ENCODE measurements around the gene GNAQ. TPM values are rescaled to one million over a fixed set of nuclear protein-coding genes. Genes with fewer than 3 reads are reported as not detected.

Gene GNAQ
- total RNA-seq, 1 experiment from 2014 or later, result 48.6 TPM

GRCh38 chr9:77954666-77955015 is 77.0 kb downstream of the GNAQ start:
- Histone ChIP-seq H4K91ac (ENCODE audit: insufficient read length, low read depth, low read length) (no peak overlapping the region), H3K27me3 (ENCODE audit: insufficient read depth, low read length) (no peaks in the 10 kb centered on the region)

More at GRCh38 chr9:77954666-77955015, 77.0 kb downstream of the GNAQ start:
- H3K79me1 ChIP-seq (ENCODE audit: insufficient read depth, low read depth, low read length, poor library complexity, severe bottlenecking), result peaks cover 4% of the 10 kb centered on the region
- H2BK15ac ChIP-seq (ENCODE audit: low read depth, low read length), result no peak overlapping the region
- H3K56ac ChIP-seq (ENCODE audit: insufficient read length, low read depth, low read length), result no peak overlapping the region
- H2BK5ac ChIP-seq (ENCODE audit: insufficient read length, low read length), result no peak overlapping the region
- no peak overlapping the region for H3K23ac ChIP-seq (ENCODE audit: insufficient read length, low read depth, low read length)
- peak overlapping the region in 2 of 3 experiments; percentile 10 to 21; a peak in 2 of 7 replicates for H3K27ac Mint-ChIP-seq
- H3T11ph ChIP-seq (ENCODE audit: low read length), result no peak overlapping the region
- H3K18ac ChIP-seq (ENCODE audit: insufficient read length, low read depth, low read length), result no peak overlapping the region
- H4K20me1 ChIP-seq (ENCODE audit: control insufficient read depth, insufficient read depth, insufficient read length), result no peaks in the 10 kb centered on the region
- no peak overlapping the region for H2BK12ac ChIP-seq (ENCODE audit: insufficient read length, low read depth, low read length)
- TF ChIP-seq CTCF (conservative IDR thresholded peaks at IDR 0.05), result no peak
- H2BK20ac ChIP-seq (ENCODE audit: low read depth, low read length, poor library complexity, severe bottlenecking), result no peak overlapping the region
- H2AFZ ChIP-seq (ENCODE audit: low read length), result no peak overlapping the region
- H3K9ac ChIP-seq (ENCODE audit: extremely low read depth, insufficient read length, low read length), result no peak overlapping the region
- H3K4ac ChIP-seq (ENCODE audit: low read depth, low read length), result no peak overlapping the region
- H3K36me3 Mint-ChIP-seq (ENCODE audit: insufficient read depth in 1 of 3, low read depth in 3 of 3), result no peaks in the 10 kb centered on the region
- no peak for DNase-seq
- H3K4me3 Mint-ChIP-seq, result no peak overlapping the region
- no peak overlapping the region for H4K5ac ChIP-seq (ENCODE audit: insufficient read length, low read depth, low read length)
- H2AK5ac ChIP-seq (ENCODE audit: insufficient read length, low read length), result no peak overlapping the region
- no peaks in the 10 kb centered on the region for H3K27me3 Mint-ChIP-seq (ENCODE audit: low read depth)
- no CpG with 5 or more reads among the region's 5 CpGs for whole genome bisulfite sequencing (ENCODE audit: extremely low coverage, insufficient read length, low lambda C conversion rate)
- H3K4me2 ChIP-seq (ENCODE audit: insufficient read depth, insufficient read length, low read length), result no peak overlapping the region
- peaks cover 5% of the 10 kb centered on the region; the same call in 1 of the 2 replicates for H3K79me2 ChIP-seq (ENCODE audit: insufficient read depth, low read length)
- no peak overlapping the region for H3K14ac ChIP-seq (ENCODE audit: insufficient read depth, low read length)
- no peaks in the 10 kb centered on the region for H3K9me3 ChIP-seq (ENCODE audit: control insufficient read depth, low read depth, low read length)
- H3K9me3 Mint-ChIP-seq, result no peaks in the 10 kb centered on the region
- peaks cover 13% of the 10 kb centered on the region; the same call in 1 of the 2 replicates for H3K4me1 ChIP-seq (ENCODE audit: insufficient read depth, low read length)
- no peaks in the 10 kb centered on the region for H3K23me2 ChIP-seq (ENCODE audit: insufficient read length, low read depth, low read length, poor library complexity, severe bottlenecking)
- H4K8ac ChIP-seq (replicated peaks; ENCODE audit: insufficient read length, low read depth, low read length), result no peak overlapping the region
- no peak overlapping the region for H2BK120ac ChIP-seq (ENCODE audit: low read depth, low read length, poor library complexity, severe bottlenecking)
- H3K4me1 Mint-ChIP-seq, result peaks cover 48 to 52% of the 10 kb centered on the region in 2 experiments
- H3K27ac ChIP-seq (ENCODE audit: insufficient read length, low read depth, low read length), result no peak overlapping the region
